ENCODE results near the gene TYSND1. TPM values are rescaled to one million over a fixed set of nuclear protein-coding genes. Genes with fewer than 3 reads are reported as not detected.
A peak's percentile ranks its signal among the peaks of the same experiment; 100 is the strongest.
"Not testable (repeated sequence)": the region's sequence is repeated elsewhere in the genome, so short reads cannot be mapped to it uniquely, and the experiment has no call there.

Gene TYSND1
- total and polyA plus RNA-seq, 4 experiments from 2014 or later = 16.4 to 31.4 (median 25.6) TPM

GRCh38 chr10:70159366-70159765 is 12.9 kb upstream of the TYSND1 start:
- CTCF ChIA-PET (ENCODE audit: partially characterized antibody) = interaction anchor here (1.3 kb wide), 2 partner anchors 9 to 13 kb away, joined by 4 to 6 read pairs; partner anchors contain the start of gene TYSND1
- H3K27ac Mint-ChIP-seq = peak overlapping the region in 1 of 7 donors; percentile 68
- H3K4me3 ChIP-seq (ENCODE audit: low read length in 2 of 2) = not testable (repeated sequence)

DNA sequence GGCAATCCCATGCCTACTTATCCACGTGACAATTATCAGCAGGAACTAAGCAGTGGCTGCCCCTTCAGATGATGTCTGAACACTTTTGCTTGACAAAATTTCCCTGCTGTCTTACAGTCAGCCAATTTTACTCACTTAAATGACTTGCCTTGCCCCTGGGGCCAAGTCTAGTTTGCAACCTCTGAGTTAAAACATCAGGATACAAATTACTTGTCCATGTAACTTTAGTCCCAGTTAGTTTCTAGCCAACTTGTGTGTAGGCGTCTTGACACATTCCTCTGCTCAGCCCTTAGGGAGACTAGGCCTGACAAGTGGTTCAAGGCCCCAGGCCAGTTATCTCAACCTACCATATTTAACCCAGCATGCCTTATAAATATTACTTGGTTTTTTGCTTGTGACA is 11.6 kb upstream of the TYSND1 start:
- ChIA-PET CTCF (ENCODE audit: partially characterized antibody) (interaction anchor here (4.8 kb wide), 1 partner anchor 12 kb away, joined by 33 read pairs; the partner anchor contains the start of gene TYSND1), POLR2A (ENCODE audit: partially characterized antibody) (interaction anchor here (1.1 kb wide), 1 partner anchor 9 kb away, joined by 4 read pairs; no protein-coding TSS in a partner anchor)
- H3K36me3 Mint-ChIP-seq = peaks cover 66 to 82% of the 10 kb centered on the region in 2 donors
- DNase-seq = no peak
- H3K27ac Mint-ChIP-seq = no peak overlapping the region
- Histone ChIP-seq H3K27ac (ENCODE audit: low read depth, low read length) (no peak overlapping the region), H3K4me1 (ENCODE audit: insufficient read depth, low read length) (peaks cover 22% of the 10 kb centered on the region), H3K27me3 (ENCODE audit: insufficient read depth, low read length) (no peaks in the 10 kb centered on the region), H3K4me3 (ENCODE audit: low read length in 2 of 2) (no peak overlapping the region), H3K9me3 (ENCODE audit: control insufficient read depth in 1 of 2, low read length in 2 of 2) (no peaks in the 10 kb centered on the region), H3K36me3 (ENCODE audit: insufficient read depth, low read length) (peaks cover 73% of the 10 kb centered on the region)
- peaks cover 0 to 1% (median 0%) of the 10 kb centered on the region in 8 donors for H3K9me3 Mint-ChIP-seq
- no peak overlapping the region for H3K4me3 Mint-ChIP-seq
- H3K4me1 Mint-ChIP-seq = peaks cover 33 to 47% (median 37%) of the 10 kb centered on the region in 4 donors
- intact Hi-C loops (cut with micrococcal nuclease) = no loop called here
- H3K27me3 Mint-ChIP-seq = no peaks in the 10 kb centered on the region

More at GRCh38 chr10:70159366-70159765, 12.9 kb upstream of the TYSND1 start:
- Mint-ChIP-seq H3K4me1 (peaks cover 43 to 59% (median 48%) of the 10 kb centered on the region in 4 donors), H3K36me3 (peaks cover 60 to 79% of the 10 kb centered on the region in 2 donors)
- POLR2A ChIA-PET (ENCODE audit: partially characterized antibody) = interaction anchor here (1.2 kb wide), 2 partner anchors 9 to 11 kb away, joined by 3 to 5 read pairs; partner anchors contain the start of gene SAR1A
- H3K27me3 ChIP-seq (ENCODE audit: insufficient read depth, low read length); H3K27me3 Mint-ChIP-seq; intact Hi-C loops (cut with micrococcal nuclease); H3K4me3 Mint-ChIP-seq; H3K9me3 ChIP-seq (ENCODE audit: control insufficient read depth in 1 of 2, low read length in 2 of 2); DNase-seq; H3K9me3 Mint-ChIP-seq; H3K27ac ChIP-seq (ENCODE audit: low read depth, low read length): not testable (repeated sequence)
- Histone ChIP-seq H3K36me3 (ENCODE audit: insufficient read depth, low read length) (peaks cover 64% of the 10 kb centered on the region), H3K4me1 (ENCODE audit: insufficient read depth, low read length) (peaks cover 35% of the 10 kb centered on the region)

DNA sequence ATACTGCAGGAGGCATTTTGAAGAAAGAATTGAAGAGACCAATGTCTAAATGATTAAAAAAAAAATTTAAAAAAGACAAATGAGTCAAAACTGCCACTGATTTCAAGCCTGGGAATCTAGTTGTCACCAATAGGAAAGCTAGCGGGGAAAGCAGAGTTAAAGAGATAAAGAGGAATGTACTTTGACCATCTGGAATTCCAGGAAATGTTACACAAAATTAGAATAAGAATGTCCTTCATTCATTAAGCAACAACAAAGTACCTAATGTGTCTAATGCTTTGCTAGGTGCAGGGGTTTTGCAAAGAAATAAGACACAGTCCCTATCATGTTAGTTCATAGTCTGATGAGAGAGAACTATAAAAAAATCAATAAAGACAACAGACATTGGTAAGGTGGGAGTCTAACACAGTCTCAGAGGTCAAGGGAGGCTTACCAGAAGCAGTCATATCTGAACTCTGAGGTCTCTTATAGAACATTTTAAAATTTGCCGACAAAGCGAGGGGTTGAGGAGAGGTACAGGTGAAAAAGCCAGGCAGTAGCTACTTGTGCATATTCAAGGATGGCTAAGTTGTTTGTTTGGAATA is 8.8 kb upstream of the TYSND1 start:
- Mint-ChIP-seq H3K9me3 (peaks cover 0 to 1% (median 0%) of the 10 kb centered on the region in 8 donors), H3K36me3 (peaks cover 73 to 89% of the 10 kb centered on the region in 2 donors), H3K27me3 (no peaks in the 10 kb centered on the region), H3K4me1 (peaks cover 15 to 20% (median 16%) of the 10 kb centered on the region in 4 donors), H3K27ac (peak overlapping the region in 5 of 7 donors; percentile 16 to 55 (median 43)), H3K4me3 (no peak overlapping the region)
- no peaks in the 10 kb centered on the region for H3K4me1 ChIP-seq (ENCODE audit: insufficient read depth, low read length)
- CTCF ChIA-PET (ENCODE audit: partially characterized antibody) = interaction anchor here (4.8 kb wide), 1 partner anchor 9 kb away, joined by 33 read pairs; the partner anchor contains the start of gene TYSND1
- no peak overlapping the region for H3K4me3 ChIP-seq (ENCODE audit: low read length in 2 of 2)
- H3K27me3 ChIP-seq (ENCODE audit: insufficient read depth, low read length) = no peaks in the 10 kb centered on the region
- H3K9me3 ChIP-seq (ENCODE audit: control insufficient read depth in 1 of 2, low read length in 2 of 2) = no peaks in the 10 kb centered on the region
- H3K27ac ChIP-seq (ENCODE audit: low read depth, low read length) = no peak overlapping the region
- no peak for DNase-seq
- H3K36me3 ChIP-seq (ENCODE audit: insufficient read depth, low read length) = peaks cover 87% of the 10 kb centered on the region
- intact Hi-C loops (cut with micrococcal nuclease) = no loop called here
- POLR2A ChIA-PET (ENCODE audit: partially characterized antibody) = interaction anchor here (1.4 to 1.7 kb wide), 2 partner anchors 9 to 15 kb away, joined by 5 read pairs; partner anchors contain the start of genes SAR1A and TYSND1

- intact Hi-C loops (cut with micrococcal nuclease) = no loop called here
- POLR2A ChIA-PET (ENCODE audit: partially characterized antibody) = interaction anchor here (2.7 kb wide), 1 partner anchor 21 kb away, joined by 13 read pairs; the partner anchor contains the start of gene SAR1A
Measured at GRCh38 chr10:70148516-70148915, 2.0 kb upstream of the TYSND1 start.

GRCh38 chr10:70147259-70147625 is 742 bp upstream of the TYSND1 start:
- ChIA-PET POLR2A (ENCODE audit: partially characterized antibody) (interaction anchor here (1.4 to 5.3 kb wide), 6 partner anchors 22 to 257 kb away, joined by 4 to 119 read pairs (median 24); partner anchors contain the start of genes EIF4EBP2 and SAR1A), CTCF (ENCODE audit: partially characterized antibody) (interaction anchor here (0.6 to 7.9 kb wide), 35 partner anchors 9 to 455 kb away, joined by 3 to 153 read pairs (median 8); partner anchors contain the start of genes EIF4EBP2, PRF1 and SAR1A)
- peaks cover 33% of the 10 kb centered on the region for H3K4me1 ChIP-seq (ENCODE audit: insufficient read depth, low read length)
- H3K27me3 Mint-ChIP-seq = no peaks in the 10 kb centered on the region
- H3K9me3 Mint-ChIP-seq = no peaks in the 10 kb centered on the region
- no peaks in the 10 kb centered on the region for H3K27me3 ChIP-seq (ENCODE audit: insufficient read depth, low read length)
- H3K4me3 Mint-ChIP-seq = peak overlapping the region; percentile 85 to 93 (median 90)
- peaks cover 25% of the 10 kb centered on the region for H3K36me3 ChIP-seq (ENCODE audit: insufficient read depth, low read length)
- intact Hi-C loops (cut with micrococcal nuclease) = loop anchor here (1.0 kb wide), 3 partner anchors 52 to 217 kb away; no protein-coding TSS in a partner anchor
- peaks cover 14 to 38% (median 30%) of the 10 kb centered on the region in 4 donors for H3K4me1 Mint-ChIP-seq
- H3K36me3 Mint-ChIP-seq = peaks cover 19 to 37% of the 10 kb centered on the region in 2 donors
- H3K4me3 ChIP-seq (ENCODE audit: low read length in 2 of 2) = peak overlapping the region in 1 of 2 donors; percentile 87
- H3K27ac Mint-ChIP-seq = peak overlapping the region; percentile 92 to 99 (median 98)
- no peaks in the 10 kb centered on the region for H3K9me3 ChIP-seq (ENCODE audit: control insufficient read depth in 1 of 2, low read length in 2 of 2)
- no peak for DNase-seq
- peak overlapping the region; percentile 78 for H3K27ac ChIP-seq (ENCODE audit: low read depth, low read length)

More at GRCh38 chr10:70148516-70148915, 2.0 kb upstream of the TYSND1 start:
- Histone ChIP-seq H3K27me3 (ENCODE audit: insufficient read depth, low read length) (no peaks in the 10 kb centered on the region), H3K4me1 (ENCODE audit: insufficient read depth, low read length) (peaks cover 27% of the 10 kb centered on the region), H3K36me3 (ENCODE audit: insufficient read depth, low read length) (peaks cover 38% of the 10 kb centered on the region), H3K27ac (ENCODE audit: low read depth, low read length) (no peak overlapping the region), H3K9me3 (ENCODE audit: control insufficient read depth in 1 of 2, low read length in 2 of 2) (no peaks in the 10 kb centered on the region), H3K4me3 (ENCODE audit: low read length in 2 of 2) (no peak overlapping the region)
- peaks cover 32 to 50% of the 10 kb centered on the region in 2 donors for H3K36me3 Mint-ChIP-seq
- no peaks in the 10 kb centered on the region for H3K9me3 Mint-ChIP-seq
- peak overlapping the region in 1 of 8 donors; percentile 52 for H3K4me3 Mint-ChIP-seq
- CTCF ChIA-PET (ENCODE audit: partially characterized antibody) = interaction anchor here (1.6 to 7.9 kb wide), 3 partner anchors 20 to 31 kb away, joined by 3 to 153 read pairs (median 106); partner anchors contain the start of gene SAR1A
- DNase-seq = no peak
- H3K27ac Mint-ChIP-seq = peak overlapping the region in 1 of 7 donors; percentile 74
- no peaks in the 10 kb centered on the region for H3K27me3 Mint-ChIP-seq
- H3K4me1 Mint-ChIP-seq = peaks cover 10 to 28% (median 22%) of the 10 kb centered on the region in 4 donors

- CTCF ChIA-PET (ENCODE audit: partially characterized antibody) = interaction anchor here (0.7 to 7.9 kb wide), 47 partner anchors 8 to 260 kb away, joined by 3 to 153 read pairs (median 7); partner anchors contain the start of genes EIF4EBP2, PPA1 and SAR1A
- H3K4me1 Mint-ChIP-seq = peaks cover 11 to 41% (median 30%) of the 10 kb centered on the region in 4 donors
Measured at GRCh38 chr10:70145666-70146488, 623 bp downstream of the TYSND1 start.

More at GRCh38 chr10:70145666-70146488, 623 bp downstream of the TYSND1 start:
- POLR2A ChIA-PET (ENCODE audit: partially characterized antibody) = interaction anchor here (1.0 to 5.3 kb wide), 19 partner anchors 9 to 259 kb away, joined by 3 to 119 read pairs (median 7); partner anchors contain the start of genes EIF4EBP2, PPA1 and SAR1A
- Mint-ChIP-seq H3K4me3 (peak overlapping the region; percentile 90 to 93 (median 91)), H3K9me3 (no peaks in the 10 kb centered on the region), H3K27me3 (no peaks in the 10 kb centered on the region), H3K27ac (peak overlapping the region; percentile 77 to 99 (median 94)), H3K36me3 (peaks cover 9 to 24% of the 10 kb centered on the region in 2 donors)
- peak; percentile 76 to 85 (median 79) for DNase-seq
- Histone ChIP-seq H3K27ac (ENCODE audit: low read depth, low read length) (peak overlapping the region; percentile 78), H3K4me3 (ENCODE audit: low read length in 2 of 2) (peak overlapping the region; percentile 50 to 87), H3K36me3 (ENCODE audit: insufficient read depth, low read length) (peaks cover 13% of the 10 kb centered on the region), H3K27me3 (ENCODE audit: insufficient read depth, low read length) (no peaks in the 10 kb centered on the region), H3K4me1 (ENCODE audit: insufficient read depth, low read length) (peaks cover 33% of the 10 kb centered on the region), H3K9me3 (ENCODE audit: control insufficient read depth in 1 of 2, low read length in 2 of 2) (no peaks in the 10 kb centered on the region)
- intact Hi-C loops (cut with micrococcal nuclease) = loop anchor here (1.0 kb wide), 6 partner anchors 24 to 258 kb away; partner anchors contain the start of genes EIF4EBP2, PPA1 and SAR1A
